AG04449 (cell line): ENCODE measurements around the gene CRELD1.

Experiments
- CTCF ChIA-PET: fragments of 350-600 bp; formaldehyde crosslinking; extraction: SDS; loops from one replicate; lab custom pipeline; 2021; ENCODE audit warnings: antibody characterized with exemption; lab: Yijun Ruan, JAX
- POLR2A ChIA-PET: fragments of 400-600, 350-600 bp; formaldehyde crosslinking; extraction: SDS; loops from one replicate; lab custom pipeline; 2020; ENCODE audit warnings: antibody characterized with exemption, inconsistent platforms; lab: Yijun Ruan, JAX
- DNase-seq: peaks from one replicate; pipeline ENCODE4 v3.0.0-alpha.2; 2010; ENCODE audit warnings: low read depth, low spot score
- H3K4me3 ChIP-seq: 2 replicates; pipeline ENCODE4 v1.5.1; 2011; ENCODE audit warnings: low read depth, mild to moderate bottlenecking, control low read depth, low read length
- CTCF ChIP-seq: IDR thresholded peaks from one replicate; pipeline ENCODE4 v1.5.1; 2011; ENCODE audit warnings: mild to moderate bottlenecking, moderate library complexity, low read length, control low read depth, inconsistent platforms; ENCODE audit not compliant: insufficient read depth; ENCODE audit errors: missing control alignments

CRELD1 gene

DNA sequence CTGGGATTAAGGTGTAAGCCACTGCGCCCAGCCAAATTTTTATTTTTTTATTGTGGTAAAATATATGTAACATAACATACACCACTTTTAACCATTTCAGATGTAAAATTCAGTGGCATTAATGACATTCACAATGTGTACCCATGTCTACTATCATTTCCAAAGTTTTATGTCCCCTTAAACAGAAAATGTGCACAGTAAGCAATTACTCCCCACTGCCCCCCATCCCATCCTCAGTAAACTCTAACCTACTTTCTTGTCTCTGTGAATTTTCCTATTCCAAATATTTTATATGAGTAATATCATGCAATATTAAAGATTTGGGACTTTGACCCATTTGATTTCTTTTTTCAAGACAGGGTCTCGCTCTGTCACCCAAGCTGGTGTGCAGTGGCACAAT, 33.2 kb downstream of the CRELD1 start:
- H3K4me3 ChIP-seq: no peak overlapping the region
- ChIA-PET CTCF (interaction anchor here (2.1 to 2.6 kb wide), 2 partner anchors 16 to 20 kb away, joined by 9 to 10 read pairs; no protein-coding TSS in a partner anchor), POLR2A (no interaction called here)
- no peak for DNase-seq
- TF ChIP-seq CTCF: no peak

DNA sequence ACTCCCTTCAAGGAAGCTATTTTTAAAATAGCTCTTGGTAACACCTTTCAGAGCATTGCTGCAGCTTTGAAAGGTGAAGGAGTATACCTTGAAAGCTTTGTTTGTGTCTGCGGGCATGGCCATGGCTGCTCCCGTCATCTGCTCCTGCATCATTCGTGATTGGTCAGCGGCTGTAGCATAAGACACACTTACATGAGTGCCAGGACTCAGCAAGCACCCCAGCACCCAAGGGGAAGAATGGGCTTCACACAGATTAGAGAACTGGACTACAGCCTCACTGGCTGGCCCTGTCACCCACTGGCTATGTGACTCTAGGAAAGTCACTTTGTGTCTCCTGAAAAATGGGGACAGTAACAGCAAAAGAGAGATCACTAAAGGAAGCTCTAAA, 36.0 kb downstream of the CRELD1 start:
- POLR2A ChIA-PET: no interaction called here
- H3K4me3 ChIP-seq: no peak overlapping the region
- DNase-seq: no peak
- no peak for TF ChIP-seq CTCF
- CTCF ChIA-PET: interaction anchor here (0.9 to 2.6 kb wide), 4 partner anchors 8 to 77 kb away, joined by 3 to 10 read pairs (median 3); no protein-coding TSS in a partner anchor

DNA sequence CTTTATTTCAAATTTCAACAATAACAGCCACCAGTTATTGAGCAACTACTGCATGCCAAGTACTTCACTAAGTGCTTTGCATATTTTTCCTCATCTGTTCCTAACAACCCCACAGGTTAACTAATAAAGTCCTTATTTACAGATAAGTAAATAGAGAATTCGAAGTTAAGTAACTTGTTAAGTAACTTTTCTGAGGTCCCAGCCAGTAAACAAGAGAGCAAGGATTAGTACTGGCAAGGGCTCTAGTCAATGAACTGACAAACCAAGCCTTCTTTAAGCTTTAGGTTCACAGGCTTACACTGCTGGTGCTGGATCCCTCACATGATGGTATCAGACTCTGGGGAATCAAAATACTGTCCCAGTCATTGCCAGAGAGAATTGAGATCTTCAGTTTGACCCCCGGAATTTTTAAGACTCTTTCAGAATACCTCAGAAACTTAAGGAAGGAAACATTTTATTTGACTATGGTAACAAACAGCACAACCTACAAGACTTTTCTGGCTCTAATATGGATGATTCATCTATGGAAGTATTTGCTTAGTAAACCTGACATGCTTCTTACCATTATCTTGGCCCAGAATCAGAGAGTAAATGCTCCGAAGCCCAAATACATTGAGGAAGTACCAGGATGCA, 36.5 kb downstream of the CRELD1 start:
- no peak for TF ChIP-seq CTCF
- CTCF ChIA-PET: interaction anchor here (0.9 to 1.0 kb wide), 3 partner anchors 9 to 77 kb away, joined by 3 read pairs; no protein-coding TSS in a partner anchor
- peak; percentile 50 for DNase-seq
- no peak overlapping the region for H3K4me3 ChIP-seq
- POLR2A ChIA-PET: no interaction called here

GRCh38 chr3:9976721-9977709, 43.4 kb downstream of the CRELD1 start:
- peak; percentile 97 for DNase-seq
- POLR2A ChIA-PET: interaction anchor here (0.7 to 1.0 kb wide), 3 partner anchors 9 to 44 kb away, joined by 4 to 6 read pairs (median 5); partner anchors contain the start of gene EMC3
- CTCF ChIA-PET: interaction anchor here (0.7 to 1.6 kb wide), 7 partner anchors 9 to 287 kb away, joined by 3 to 6 read pairs (median 5); no protein-coding TSS in a partner anchor
- H3K4me3 ChIP-seq: no peak overlapping the region
- TF ChIP-seq CTCF: no peak

GRCh38 chr3:9978710-9979305, 45.2 kb downstream of the CRELD1 start:
- ChIA-PET POLR2A (no interaction called here), CTCF (interaction anchor here (1.0 kb wide), 1 partner anchor 32 kb away, joined by 6 read pairs; no protein-coding TSS in a partner anchor)
- no peak for DNase-seq
- H3K4me3 ChIP-seq: no peak overlapping the region
- no peak for TF ChIP-seq CTCF
